NCI-H2029 treated with DMSO at 0.1 percent for 48 hours (cell line): ENCODE results near the gene PTPRD.
"Not testable (repeated sequence)": the region's sequence is repeated elsewhere in the genome, so short reads cannot be mapped to it uniquely, and the experiment has no call there.

Source experiments
- DNase-seq: peaks from one replicate; lab custom pipeline; 2025; lab: John Stamatoyannopoulos, UW

PTPRD gene

DNA sequence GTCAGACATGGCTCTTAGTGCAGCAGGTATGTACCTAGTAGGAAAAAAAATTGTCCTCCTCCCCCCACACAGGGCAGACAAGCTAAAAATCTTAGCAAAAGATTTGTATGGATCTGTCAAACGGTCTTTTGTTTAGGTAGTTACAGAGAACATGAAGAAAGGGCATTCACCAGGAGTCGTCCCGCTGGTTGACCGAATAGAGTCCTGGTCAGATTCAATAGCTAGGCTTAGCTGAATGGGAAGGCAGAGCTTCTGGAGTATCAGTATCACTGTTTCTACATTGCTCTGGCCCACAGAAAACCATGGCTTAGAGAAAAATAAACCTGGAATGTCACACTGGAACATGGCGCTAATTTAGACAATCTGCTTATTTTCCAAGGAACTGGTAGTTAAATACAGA is 642.3 kb downstream of the PTPRD start:
- no peak for DNase-seq

GRCh38 chr9:9963841-9964240 is 649.0 kb downstream of the PTPRD start:
- DNase-seq: no peak

- DNase-seq: no peak
Observed at GRCh38 chr9:9961934-9962333, 650.9 kb downstream of the PTPRD start.

GRCh38 chr9:9961487-9961886 is 651.3 kb downstream of the PTPRD start:
- DNase-seq: no peak

- DNase-seq: no peak
Observed at GRCh38 chr9:9951556-9952160, 661.1 kb downstream of the PTPRD start.

DNA sequence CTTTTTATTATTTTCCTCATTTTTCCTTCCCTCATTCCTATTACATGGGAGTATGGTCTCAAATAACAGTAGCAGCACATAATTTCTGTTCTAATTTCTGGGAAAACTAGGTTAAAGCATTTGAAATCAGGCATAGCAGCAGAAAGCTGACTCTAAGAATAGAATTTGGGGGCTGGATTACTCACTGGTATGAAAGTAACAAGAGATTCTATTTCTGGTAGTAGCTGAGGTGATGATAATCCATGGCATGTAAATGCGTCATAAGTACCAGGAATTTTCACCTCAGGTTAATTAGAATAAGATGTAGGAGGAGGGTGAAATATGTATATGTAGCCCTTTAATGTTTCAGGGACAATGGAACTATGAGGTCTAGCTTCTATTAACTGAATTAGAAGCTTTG is 662.0 kb downstream of the PTPRD start:
- no peak for DNase-seq

- no peak for DNase-seq
Observed at GRCh38 chr9:9949978-9950377, 662.8 kb downstream of the PTPRD start.

GRCh38 chr9:9949368-9949767 is 663.4 kb downstream of the PTPRD start:
- DNase-seq: no peak

- no peak for DNase-seq
Observed at GRCh38 chr9:9945966-9946365, 666.8 kb downstream of the PTPRD start.

- peak; percentile 5 for DNase-seq
Observed at GRCh38 chr9:9942764-9943424, 669.9 kb downstream of the PTPRD start.

DNA sequence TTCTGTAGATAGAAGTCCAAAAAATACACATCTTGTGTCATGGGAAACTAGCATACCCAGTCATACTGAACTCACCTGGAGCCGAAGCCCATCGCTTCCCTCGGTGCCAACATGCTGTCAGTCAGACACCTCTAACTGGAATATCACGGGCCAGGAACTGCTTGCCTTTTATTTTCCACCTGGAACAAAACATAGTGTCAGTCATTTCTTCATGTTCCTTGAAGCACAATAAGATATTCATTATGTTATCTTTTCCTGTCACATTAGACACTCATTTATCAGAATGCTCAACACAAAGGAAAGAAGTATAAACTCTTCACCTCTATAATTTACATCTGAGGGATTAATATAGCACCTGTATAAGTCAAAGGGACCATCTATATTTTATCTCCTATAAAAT is 674.4 kb downstream of the PTPRD start:
- DNase-seq: no peak

- not testable (repeated sequence) for DNase-seq
Observed at GRCh38 chr9:9931464-9931863, 681.3 kb downstream of the PTPRD start.

DNA sequence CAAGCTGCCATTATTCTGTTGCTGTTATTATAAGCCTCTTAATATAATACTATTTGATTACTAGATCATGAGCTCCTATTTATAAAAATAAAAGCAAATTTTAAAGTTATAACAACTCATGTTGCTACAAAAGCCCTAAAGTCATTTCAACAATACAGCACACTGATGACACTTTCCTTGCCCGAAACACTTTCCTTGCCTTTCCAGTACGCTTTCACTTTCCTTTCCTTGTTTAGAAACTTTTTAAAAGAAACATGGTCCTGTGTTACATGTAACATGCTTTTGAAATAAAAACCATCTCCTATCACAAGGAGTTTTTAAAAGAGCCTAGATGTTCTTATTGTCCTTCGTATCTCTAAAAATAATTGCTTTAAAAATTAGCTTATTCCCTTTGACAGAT is 688.4 kb downstream of the PTPRD start:
- no peak for DNase-seq

- no peak for DNase-seq
Observed at GRCh38 chr9:9921805-9922204, 691.0 kb downstream of the PTPRD start.

- DNase-seq: no peak
Observed at GRCh38 chr9:9920425-9921060, 692.3 kb downstream of the PTPRD start.

GRCh38 chr9:9919174-9919775 is 693.5 kb downstream of the PTPRD start:
- DNase-seq: no peak

DNA sequence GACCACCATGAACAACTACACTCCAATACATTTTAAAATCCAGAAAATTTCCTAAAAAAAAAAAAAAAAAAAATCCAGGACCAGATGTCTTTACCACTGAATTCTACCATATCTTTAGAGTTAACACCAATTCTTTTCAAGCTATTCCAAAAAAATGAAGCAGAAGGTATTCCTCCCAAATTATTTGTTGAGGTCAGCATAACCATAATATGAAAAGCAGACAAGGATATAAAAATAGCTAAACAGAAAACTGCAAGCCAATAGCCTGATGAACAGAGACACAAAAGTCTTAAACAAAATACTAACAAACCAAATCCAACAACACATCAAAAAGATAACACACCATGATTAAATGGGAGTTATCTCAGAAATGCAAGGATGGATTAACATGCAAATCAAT is 695.4 kb downstream of the PTPRD start:
- no peak for DNase-seq

DNA sequence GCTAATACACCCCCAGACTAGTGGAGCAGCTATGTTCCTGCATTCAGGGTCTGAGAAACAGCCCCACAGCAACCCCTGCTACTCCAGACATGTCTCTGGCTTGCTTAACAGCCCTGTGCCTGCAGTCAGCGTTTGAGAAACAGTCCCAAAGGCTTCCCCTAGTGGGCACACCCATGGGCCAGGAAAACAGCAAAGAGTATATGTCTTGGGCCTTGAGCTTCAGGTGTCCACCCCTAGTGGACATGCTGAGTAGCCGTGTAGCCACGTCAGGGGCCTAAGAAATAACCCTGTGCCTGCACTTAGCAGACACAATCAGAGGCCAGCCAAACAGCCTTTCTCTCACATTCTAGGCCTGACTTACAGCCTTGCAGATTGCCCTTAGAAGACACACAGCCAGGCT is 698.6 kb downstream of the PTPRD start:
- DNase-seq: no peak

DNA sequence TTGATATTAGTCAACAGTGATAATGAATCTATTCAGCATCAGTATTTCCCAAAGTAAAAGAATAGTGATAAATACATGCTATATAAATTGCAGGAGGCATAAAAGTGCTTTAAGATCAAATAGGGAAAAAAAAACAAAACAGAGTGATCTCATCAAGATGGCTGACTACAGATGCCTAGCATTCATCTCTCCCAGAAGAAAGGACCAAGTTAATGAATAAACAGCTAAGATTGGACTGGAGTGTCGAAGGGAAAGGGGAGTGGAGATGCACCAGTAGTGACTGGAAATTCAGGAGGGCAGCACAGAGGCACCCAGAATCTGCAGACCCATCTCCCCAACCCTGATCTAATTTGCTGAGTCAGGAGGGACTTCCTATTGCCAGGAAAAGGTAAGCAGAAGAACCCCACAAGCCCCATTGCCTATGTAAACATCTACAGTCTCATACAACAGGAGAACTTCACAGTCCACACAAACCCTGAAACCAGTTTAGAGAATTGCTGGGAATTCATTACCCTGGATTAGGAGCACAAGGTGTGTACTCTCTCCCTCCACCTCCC is 699.4 kb downstream of the PTPRD start:
- no peak for DNase-seq

- DNase-seq: no peak
Observed at GRCh38 chr9:9912459-9912858, 700.3 kb downstream of the PTPRD start.

DNA sequence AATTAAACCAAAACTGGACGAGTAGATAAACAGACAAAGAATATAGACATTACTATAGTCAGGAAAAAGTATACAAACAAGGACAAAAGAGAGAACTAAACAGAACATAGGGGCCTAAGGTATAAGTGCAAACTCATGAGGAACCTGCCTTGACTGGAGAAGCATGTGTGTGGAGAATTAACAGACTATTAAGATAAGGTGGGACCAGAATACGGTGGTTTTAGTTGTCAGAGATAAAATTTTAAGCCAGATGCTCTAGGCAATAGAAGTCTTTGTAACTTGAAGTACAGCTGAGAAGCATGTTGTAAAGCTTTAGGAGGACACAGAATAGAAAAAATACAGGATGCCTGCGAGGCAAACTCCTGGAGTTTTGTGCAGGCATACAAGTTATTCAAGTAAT is 707.1 kb downstream of the PTPRD start:
- no peak for DNase-seq

- DNase-seq: no peak
Observed at GRCh38 chr9:9904041-9904440, 708.8 kb downstream of the PTPRD start.

- no peak for DNase-seq
Observed at GRCh38 chr9:9901624-9902023, 711.2 kb downstream of the PTPRD start.
